Stimulated activated CD8-positive, alpha-beta memory T cell treated with anti-CD3 and anti-CD28 coated beads, Interleukin-12 subunit alpha, Interleukin-12 subunit beta, amount 100 ng/mL, for 1 hour (primary cell): ENCODE results near the gene FAM168A.
"Not testable (repeated sequence)": the region's sequence is repeated elsewhere in the genome, so short reads cannot be mapped to it uniquely, and the experiment has no call there.

Experiments used
- DNase-seq: peaks from one replicate; pipeline ENCODE4 v3.0.0-alpha.2; 2020; ENCODE audit warnings: low read depth

Gene FAM168A

GRCh38 chr11:73468590-73469161, 129.2 kb downstream of the FAM168A start:
- no peak for DNase-seq

DNA sequence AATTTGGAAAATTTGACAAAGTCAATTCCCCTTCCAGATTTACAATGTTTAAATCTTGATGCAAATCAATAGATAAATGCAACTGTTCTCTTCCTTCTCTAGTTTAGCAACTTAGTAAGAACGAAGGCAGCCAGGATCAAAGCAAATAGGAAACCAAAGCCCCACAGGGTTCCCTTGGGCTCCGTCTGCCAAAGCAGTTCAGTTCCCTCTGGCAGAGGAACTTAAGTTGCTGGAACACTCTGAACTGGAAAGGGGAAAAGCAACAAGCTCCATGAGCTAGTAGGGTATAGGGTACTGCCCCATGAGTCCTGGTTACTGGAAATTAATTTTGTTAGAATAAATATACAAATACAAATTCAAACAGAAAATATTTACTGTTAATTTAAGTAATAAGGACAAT, 130.4 kb downstream of the FAM168A start:
- DNase-seq: no peak

DNA sequence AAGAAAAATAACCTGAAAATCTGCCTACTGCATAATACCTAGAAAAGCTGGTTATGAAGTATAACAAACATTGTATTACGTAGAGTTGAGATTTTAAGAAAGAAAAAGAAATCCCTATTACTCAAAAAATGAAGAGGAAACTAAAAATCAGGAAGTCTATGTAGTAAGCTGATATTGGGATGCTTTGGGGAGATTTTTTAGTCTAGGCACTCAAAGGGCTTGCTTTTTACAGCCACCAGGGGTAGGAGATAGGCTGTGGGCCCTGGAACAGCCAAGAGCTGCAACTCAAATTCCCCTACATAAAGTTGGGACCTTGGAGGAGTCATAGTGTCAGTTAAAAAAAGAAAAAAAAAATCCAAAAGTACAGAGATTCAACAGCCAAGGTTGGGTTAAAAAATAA, 131.3 kb downstream of the FAM168A start:
- DNase-seq: no peak

DNA sequence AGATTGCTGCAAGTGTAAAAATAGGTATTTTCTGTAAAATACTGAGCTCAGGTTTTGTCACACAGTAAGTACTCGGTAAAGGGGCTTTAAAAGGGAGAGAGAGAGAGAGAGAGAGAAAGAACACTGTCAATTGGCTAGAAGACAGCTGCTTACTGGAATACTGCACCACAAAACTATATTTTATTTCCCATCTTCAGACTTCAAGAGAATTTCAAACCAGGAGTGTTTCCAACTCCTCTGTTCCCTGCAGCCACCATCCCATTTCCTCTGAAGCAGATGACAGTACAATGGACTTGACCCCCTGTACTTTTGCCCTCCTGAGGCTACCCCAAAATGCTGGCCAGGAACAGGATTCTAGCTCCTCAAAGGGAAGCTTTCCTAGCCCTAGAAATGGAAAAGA, 132.0 kb downstream of the FAM168A start:
- no peak for DNase-seq

DNA sequence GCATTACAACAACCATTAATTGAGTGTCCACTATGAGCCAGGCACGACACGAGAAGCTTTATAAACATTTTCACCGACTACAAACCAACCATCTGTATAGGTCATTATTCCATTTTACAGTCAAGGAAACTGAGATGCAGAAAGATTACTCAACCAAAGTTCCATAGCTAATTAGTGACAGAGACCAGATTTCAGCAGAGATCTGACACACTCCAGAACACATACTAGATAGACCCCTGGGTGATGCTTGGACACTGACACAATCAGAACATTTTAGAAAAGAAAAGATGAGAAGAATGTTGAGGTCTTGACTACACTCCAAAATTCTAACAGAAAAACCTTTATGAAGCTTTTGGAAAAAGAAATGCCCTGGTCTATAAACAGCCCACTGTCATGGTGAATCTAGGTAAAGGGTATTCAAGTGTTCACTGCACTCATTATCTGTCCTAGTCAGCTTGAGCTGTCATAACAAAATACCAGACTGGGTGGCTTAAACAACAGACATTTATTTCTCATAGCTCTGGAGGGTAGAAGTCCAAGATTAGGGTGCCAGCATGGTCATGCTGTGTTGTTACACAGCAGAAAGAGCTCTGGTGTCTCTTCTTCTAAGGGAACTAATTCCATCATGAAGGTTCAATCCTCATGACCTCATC, 132.8 kb downstream of the FAM168A start:
- no peak for DNase-seq

DNA sequence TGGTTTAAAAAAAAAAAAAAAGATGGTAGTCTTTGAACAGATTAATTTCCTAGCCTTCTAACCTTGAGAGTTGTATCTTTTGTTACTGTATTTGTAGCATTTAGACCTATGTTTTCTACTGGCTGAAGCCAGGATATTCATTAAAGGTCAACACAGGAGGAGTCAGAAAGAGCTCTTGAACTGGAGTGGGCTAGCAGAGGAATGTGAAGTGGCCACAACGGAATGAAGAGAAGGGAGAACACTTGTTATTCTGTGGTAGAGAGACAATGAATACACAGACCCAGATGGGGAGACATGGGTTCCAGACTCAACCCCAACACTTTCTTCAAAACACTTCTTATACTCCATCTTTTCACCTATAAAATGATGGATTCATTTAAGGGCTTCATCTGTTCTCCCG, 133.6 kb downstream of the FAM168A start:
- DNase-seq: no peak

DNA sequence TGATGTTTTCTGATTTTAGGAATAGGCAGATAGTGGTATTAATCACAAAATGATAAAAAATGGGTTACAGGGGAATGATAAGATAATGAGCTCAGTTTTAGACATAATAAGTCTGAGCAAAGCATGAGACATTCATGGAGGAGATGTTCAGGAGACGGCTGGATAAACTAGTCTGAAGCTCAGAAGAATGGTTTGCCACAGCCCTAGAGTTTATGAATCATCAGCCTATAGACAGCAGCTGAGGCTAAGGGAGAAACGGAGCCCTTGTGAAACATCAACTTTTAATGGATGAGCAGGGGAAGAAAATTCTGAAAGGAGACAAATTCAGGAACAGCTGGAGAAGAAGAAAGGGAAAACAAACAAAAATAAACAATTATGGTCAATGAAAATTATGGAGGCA, 134.6 kb downstream of the FAM168A start:
- no peak for DNase-seq

DNA sequence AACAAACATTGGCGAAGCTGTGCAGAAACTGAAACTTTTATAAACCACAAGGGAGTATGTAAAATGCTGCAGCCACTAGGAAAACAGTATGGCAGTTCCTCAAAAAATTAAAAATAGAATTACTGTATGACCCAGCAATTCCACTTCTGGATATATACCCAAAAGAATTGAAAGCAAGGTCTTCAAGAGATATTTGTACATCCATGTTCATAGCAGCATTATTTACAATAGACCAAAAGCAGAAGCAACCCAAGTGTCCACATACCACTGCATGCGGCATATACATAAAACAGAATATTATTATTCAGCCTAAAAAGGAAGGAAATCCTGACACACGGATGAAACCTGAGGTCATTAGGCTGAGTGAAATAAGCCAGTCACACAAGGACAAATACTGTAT, 135.9 kb downstream of the FAM168A start:
- no peak for DNase-seq

DNA sequence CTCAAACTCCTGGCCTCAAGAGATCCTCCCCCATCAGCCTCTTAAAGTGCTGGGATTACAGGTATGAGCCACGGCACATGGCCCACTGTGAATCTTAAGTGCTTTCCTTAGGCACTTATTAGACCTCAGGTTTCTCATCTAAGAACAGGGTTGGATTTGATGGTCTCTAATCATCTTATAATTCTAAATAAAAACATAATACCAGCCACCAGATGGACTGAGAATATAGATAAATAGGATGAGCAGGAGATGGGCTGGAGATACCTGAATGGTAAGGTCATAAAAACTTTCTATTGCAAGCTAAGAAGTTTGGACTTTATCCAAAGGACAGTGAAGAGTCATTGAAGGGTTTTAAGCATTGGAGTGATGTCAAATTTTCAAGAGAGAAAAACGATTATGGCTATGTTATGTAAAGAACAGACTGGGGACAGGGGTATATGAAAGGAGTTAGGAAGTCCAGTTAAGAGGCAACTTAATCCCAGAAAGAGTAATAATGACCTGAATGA, 136.5 kb downstream of the FAM168A start:
- no peak for DNase-seq

- no peak for DNase-seq
These were observed 139.7 kb downstream of the FAM168A start for GRCh38 chr11:73458201-73458600.

- DNase-seq: no peak
These were observed 142.9 kb downstream of the FAM168A start for GRCh38 chr11:73454987-73455386.

GRCh38 chr11:73453562-73453961, 144.3 kb downstream of the FAM168A start:
- no peak for DNase-seq

- DNase-seq: no peak
These were observed 145.2 kb downstream of the FAM168A start for GRCh38 chr11:73452726-73453125.

DNA sequence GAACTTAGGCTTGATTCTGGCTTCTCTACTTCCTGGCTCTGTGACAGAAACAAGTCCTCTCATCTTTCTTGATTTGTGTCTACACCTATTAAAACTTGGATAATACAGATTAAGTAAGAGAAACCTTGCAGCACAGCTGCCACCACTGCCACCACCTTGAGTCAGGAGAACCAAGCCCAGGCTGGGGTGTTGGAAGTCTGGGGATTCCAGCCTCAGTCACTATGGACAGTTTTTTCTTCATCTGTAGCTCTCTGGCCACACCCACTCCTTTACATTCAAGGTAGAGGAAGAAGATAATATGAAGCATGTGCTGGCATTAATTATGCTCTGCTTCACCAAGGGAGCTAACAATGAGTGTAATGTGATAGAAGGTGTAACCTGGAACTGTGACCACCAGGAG, 146.0 kb downstream of the FAM168A start:
- DNase-seq: no peak

- no peak for DNase-seq
These were observed 151.1 kb downstream of the FAM168A start for GRCh38 chr11:73446766-73447165.

GRCh38 chr11:73445980-73446379, 151.9 kb downstream of the FAM168A start:
- no peak for DNase-seq

- DNase-seq: no peak
These were observed 158.7 kb downstream of the FAM168A start for GRCh38 chr11:73439002-73439843.

GRCh38 chr11:73436859-73437258, 161.1 kb downstream of the FAM168A start:
- not testable (repeated sequence) for DNase-seq

DNA sequence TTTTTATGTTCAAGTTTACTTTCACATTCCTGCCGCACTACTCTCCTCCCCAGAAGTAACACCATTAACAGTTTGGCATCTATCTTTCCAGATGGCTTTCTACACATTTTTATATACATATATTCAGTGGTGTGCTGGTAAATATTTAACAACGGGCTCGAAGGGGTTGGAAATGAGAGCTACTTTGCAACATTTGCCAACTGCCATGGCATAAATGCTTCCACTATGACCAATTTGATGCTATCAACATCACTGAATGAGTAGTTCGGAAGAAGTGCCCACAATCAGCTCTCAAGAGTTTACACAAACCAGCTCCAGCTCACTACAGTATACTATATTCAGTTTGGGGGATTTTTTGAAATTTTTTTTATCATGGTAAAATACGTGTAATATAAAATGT, 166.5 kb downstream of the FAM168A start:
- DNase-seq: no peak

DNA sequence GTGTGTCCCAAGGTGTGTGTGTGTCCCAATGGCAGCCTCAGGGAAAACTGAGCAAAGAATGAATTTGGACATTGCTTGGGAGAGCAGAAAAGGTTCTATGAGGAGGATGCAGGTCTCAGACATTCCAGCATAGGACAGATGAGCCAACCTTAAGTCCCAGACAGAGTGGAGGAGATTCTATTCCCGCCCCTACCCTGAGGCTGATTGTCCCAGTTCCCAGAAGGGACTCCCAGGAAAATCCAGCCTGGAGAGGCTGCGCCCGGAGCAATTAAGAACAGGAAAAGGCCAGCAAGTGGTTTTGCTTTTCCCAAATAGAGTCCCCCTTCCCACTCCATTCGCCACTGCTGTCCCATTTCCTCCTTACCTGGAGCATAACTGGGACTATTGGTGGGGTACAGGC, 167.6 kb downstream of the FAM168A start:
- no peak for DNase-seq

- no peak for DNase-seq
These were observed 168.7 kb downstream of the FAM168A start for GRCh38 chr11:73429121-73429750.

DNA sequence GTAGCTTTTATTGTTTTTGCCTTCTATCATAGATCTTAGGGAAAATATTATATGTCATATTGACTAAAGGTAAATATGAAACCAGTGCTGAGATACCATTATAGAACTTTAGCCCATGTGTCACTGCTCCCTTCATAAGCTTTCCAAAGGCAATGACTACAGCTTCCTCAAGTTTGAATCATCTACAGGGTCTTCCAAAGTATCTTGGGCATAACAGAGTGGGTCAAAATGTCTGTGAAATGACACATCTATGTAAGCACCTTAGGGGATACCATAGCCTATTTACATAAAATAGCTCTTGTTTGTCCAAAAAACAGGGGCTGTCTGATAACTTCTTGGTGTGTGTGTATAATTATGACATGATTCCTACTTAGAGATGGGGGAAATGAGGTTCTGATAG, 169.2 kb downstream of the FAM168A start:
- DNase-seq: no peak

DNA sequence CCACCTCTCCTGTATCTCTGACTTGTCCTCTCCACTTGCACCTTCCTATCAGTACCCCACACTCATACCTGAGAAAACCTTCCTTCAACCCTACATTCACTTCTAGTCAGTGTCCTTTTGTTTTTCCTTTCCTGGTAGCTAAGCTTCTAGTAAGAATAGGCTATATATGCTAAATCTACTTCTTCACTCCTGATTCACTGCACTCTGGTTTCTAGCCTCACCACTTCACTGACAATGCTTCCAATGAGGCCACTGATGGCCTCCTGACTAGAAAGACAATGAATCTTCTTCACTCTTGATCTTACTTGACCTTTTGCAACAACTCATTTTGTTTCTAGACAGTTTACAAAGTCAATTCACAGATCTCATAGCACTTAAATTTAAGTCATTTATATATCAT, 169.7 kb downstream of the FAM168A start:
- DNase-seq: no peak
